B cell (primary cell): ENCODE results near the gene CD6.

Source experiments
- EZH2 ChIP-seq: IDR thresholded peaks from 2 replicates; pipeline ENCODE4 v1.6.1; 2012; ENCODE audit warnings: borderline replicate concordance, low read depth, mild to moderate bottlenecking, moderate library complexity, low read length; ENCODE audit not compliant: insufficient read depth, poor library complexity, severe bottlenecking
- TF ChIP-seq, protein P1 (sequence below): fragments of 200-600 bp; IDR thresholded peaks from one replicate; pipeline ENCODE4 v1.8.0; 2022; ENCODE audit warnings: antibody characterized with exemption, mild to moderate bottlenecking

DNA sequence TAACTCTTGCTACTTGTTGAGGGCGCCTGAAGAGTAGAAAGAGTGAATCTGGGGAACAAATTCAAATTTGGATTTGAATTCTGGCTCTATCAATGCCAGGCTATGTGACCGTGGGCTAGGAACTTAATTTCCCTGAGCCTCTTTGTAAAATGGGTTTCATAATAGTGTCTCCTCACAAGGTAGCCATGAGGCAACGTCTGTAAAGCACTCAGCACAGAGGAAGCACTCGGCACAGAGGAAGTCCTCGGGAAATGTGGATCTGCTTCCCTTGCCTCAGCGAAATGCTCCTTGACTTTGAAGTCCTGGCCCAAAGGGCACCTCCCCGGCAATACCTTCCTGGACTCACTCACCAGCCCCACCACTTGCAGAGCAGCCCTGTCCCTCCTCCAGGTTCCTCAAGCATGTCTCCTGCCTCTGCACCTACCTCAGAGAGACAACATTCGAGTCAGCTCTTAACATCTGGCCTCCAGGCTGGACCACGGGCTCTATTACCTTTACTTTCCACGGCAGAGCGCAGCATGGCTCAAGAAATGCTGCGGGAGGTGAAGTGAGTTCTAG lies 17.7 kb downstream of the CD6 start:
- TF ChIP-seq, protein P1, sequence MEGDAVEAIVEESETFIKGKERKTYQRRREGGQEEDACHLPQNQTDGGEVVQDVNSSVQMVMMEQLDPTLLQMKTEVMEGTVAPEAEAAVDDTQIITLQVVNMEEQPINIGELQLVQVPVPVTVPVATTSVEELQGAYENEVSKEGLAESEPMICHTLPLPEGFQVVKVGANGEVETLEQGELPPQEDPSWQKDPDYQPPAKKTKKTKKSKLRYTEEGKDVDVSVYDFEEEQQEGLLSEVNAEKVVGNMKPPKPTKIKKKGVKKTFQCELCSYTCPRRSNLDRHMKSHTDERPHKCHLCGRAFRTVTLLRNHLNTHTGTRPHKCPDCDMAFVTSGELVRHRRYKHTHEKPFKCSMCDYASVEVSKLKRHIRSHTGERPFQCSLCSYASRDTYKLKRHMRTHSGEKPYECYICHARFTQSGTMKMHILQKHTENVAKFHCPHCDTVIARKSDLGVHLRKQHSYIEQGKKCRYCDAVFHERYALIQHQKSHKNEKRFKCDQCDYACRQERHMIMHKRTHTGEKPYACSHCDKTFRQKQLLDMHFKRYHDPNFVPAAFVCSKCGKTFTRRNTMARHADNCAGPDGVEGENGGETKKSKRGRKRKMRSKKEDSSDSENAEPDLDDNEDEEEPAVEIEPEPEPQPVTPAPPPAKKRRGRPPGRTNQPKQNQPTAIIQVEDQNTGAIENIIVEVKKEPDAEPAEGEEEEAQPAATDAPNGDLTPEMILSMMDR = no peak
- TF ChIP-seq EZH2 = no peak
